GM23248 (cell line): ENCODE data around the gene MAMDC4.

ENCODE experiments used
- EZH2 ChIP-seq: fragments of 200-600 bp; sonication (generic); IDR thresholded peaks from 2 replicates; pipeline ENCODE4 v1.6.1; 2018; ENCODE audit warnings: antibody characterized with exemption, mild to moderate bottlenecking; ENCODE audit not compliant: insufficient read depth, poor library complexity, severe bottlenecking
- EZH2phosphoT487 ChIP-seq: fragments of 200-600 bp; sonication (generic); IDR thresholded peaks from 2 replicates; pipeline ENCODE4 v1.6.1; 2018; ENCODE audit warnings: antibody characterized with exemption, moderate library complexity, mild to moderate bottlenecking, low read depth; ENCODE audit not compliant: insufficient read depth

- TF ChIP-seq EZH2 (no peak), EZH2phosphoT487 (no peak)
Measured at GRCh38 chr9:136860529-136860928, 8.4 kb downstream of the MAMDC4 start.
